Measurements from ENCODE around the gene COL15A1.
A peak's percentile ranks its signal among the peaks of the same experiment; 100 is the strongest.

COL15A1 gene

GRCh38 chr9:98974554-98974953 is 30.8 kb downstream of the COL15A1 start:
- DNase-seq, result no peak

- DNase-seq, result peak; percentile 65
Observed at GRCh38 chr9:98974994-98975712, 31.4 kb downstream of the COL15A1 start.

- no peak for DNase-seq
Observed at GRCh38 chr9:98975838-98976237, 32.1 kb downstream of the COL15A1 start.

GRCh38 chr9:98977246-98977714 is 33.6 kb downstream of the COL15A1 start:
- no peak for DNase-seq

- DNase-seq, result no peak
Observed at GRCh38 chr9:98977813-98978212, 34.1 kb downstream of the COL15A1 start.

- no peak for DNase-seq
Observed at GRCh38 chr9:98978231-98978681, 34.5 kb downstream of the COL15A1 start.

GRCh38 chr9:98980291-98980690 is 36.6 kb downstream of the COL15A1 start:
- no peak for DNase-seq

GRCh38 chr9:98983295-98984268 is 39.9 kb downstream of the COL15A1 start:
- DNase-seq, result no peak

GRCh38 chr9:98985596-98985995 is 41.9 kb downstream of the COL15A1 start:
- DNase-seq, result no peak

GRCh38 chr9:98986866-98987651 is 43.4 kb downstream of the COL15A1 start:
- DNase-seq, result no peak

- DNase-seq, result no peak
Observed at GRCh38 chr9:98989036-98990000, 45.6 kb downstream of the COL15A1 start.

GRCh38 chr9:98990181-98990870 is 46.6 kb downstream of the COL15A1 start:
- no peak for DNase-seq

GRCh38 chr9:98992107-98992884 is 48.6 kb downstream of the COL15A1 start:
- DNase-seq, result no peak

GRCh38 chr9:98992885-98993569 is 49.3 kb downstream of the COL15A1 start:
- no peak for DNase-seq

GRCh38 chr9:98993570-98993945 is 49.9 kb downstream of the COL15A1 start:
- DNase-seq, result no peak

GRCh38 chr9:98994172-98995058 is 50.7 kb downstream of the COL15A1 start:
- no peak for DNase-seq

- DNase-seq, result no peak
Observed at GRCh38 chr9:98995059-98995671, 51.5 kb downstream of the COL15A1 start.

GRCh38 chr9:98995971-98996504 is 52.3 kb downstream of the COL15A1 start:
- no peak for DNase-seq

Data from NCI-H146 (cell line).